HepG2 (cell line): ENCODE results near the gene ZNF213. TPM values are rescaled to one million over a fixed set of nuclear protein-coding genes. Genes with fewer than 3 reads are reported as not detected.

Experiments
- ATAC-seq: fragments of 200-7000 bp; cut with Tn5 transposase; 3 replicates; pipeline ENCODE4 v1.9.1; 2020; ENCODE audit warnings: mild to moderate bottlenecking, moderate library complexity
- BruUV-seq: library from RNA; stranded (reverse); fragments of 400-500 nt; replicated peaks from 2 replicates; lab custom pipeline; 2021; lab: Mats Ljungman, UMichigan
- CTCF ChIA-PET: fragments of 300-600 bp; formaldehyde crosslinking; extraction: SDS; loops from one replicate; lab custom pipeline; 2021; ENCODE audit warnings: low total read pairs, inconsistent platforms, low intra/inter-chr PET ratio; lab: Yijun Ruan, JAX
- POLR2A ChIA-PET: fragments of 350-600 bp; sonication (Branson Sonifier 250); formaldehyde crosslinking; loops from one replicate; lab custom pipeline; 2020; ENCODE audit warnings: antibody characterized with exemption, inconsistent platforms; lab: Yijun Ruan, JAX
- DNase-seq: peaks from one replicate; pipeline ENCODE4 v3.0.0-alpha.2; 2015; ENCODE audit warnings: low spot score
- FAIRE-seq: peaks from 3 replicates; lab custom pipeline; 2011; peaks lifted over from hg19 to GRCh38; lab: Jason Lieb, UNC
- H2AFZ ChIP-seq: one replicate; pipeline ENCODE4 v1.6.1; 2011; ENCODE audit warnings: low read length, inconsistent platforms
- H3K27ac ChIP-seq: fragments of 300-600 bp; 3 replicates; pipeline ENCODE4 v1.8.0; 2011; ENCODE audit warnings: mixed run types, mild to moderate bottlenecking, mixed read lengths, low read length, inconsistent platforms; ENCODE audit not compliant: insufficient read depth; ENCODE audit errors: extremely low read length
- H3K27me3 ChIP-seq, 2 experiments: fragments of 200-600 bp in 1 of 2; 2 replicates in 1 of 2; 3 replicates in 1 of 2; pipeline versions ENCODE4 v1.6.0 to v1.8.0; 2011; ENCODE audit warnings: low read length in 2 of 2, mild to moderate bottlenecking in 2 of 2, moderate library complexity in 2 of 2, inconsistent platforms in 1 of 2; ENCODE audit not compliant: insufficient read depth in 2 of 2, control insufficient read depth in 1 of 2
- H3K36me3 ChIP-seq, 2 experiments: fragments of 200-600 bp in 1 of 2; replicated peaks in 1 of 2; 2 replicates in 1 of 2; 3 replicates in 1 of 2; pipeline versions ENCODE4 v1.5.1 to v1.8.0; 2011; ENCODE audit warnings: low read length in 2 of 2, inconsistent platforms in 1 of 2; ENCODE audit not compliant: insufficient read depth in 2 of 2, control insufficient read depth in 1 of 2
- H3K4me1 ChIP-seq: 2 replicates; pipeline ENCODE4 v1.5.1; 2012; ENCODE audit warnings: low read length, inconsistent platforms; ENCODE audit not compliant: insufficient read depth
- H3K4me2 ChIP-seq: 2 replicates; pipeline ENCODE4 v1.6.0; 2011; ENCODE audit warnings: low read depth, low read length, inconsistent platforms
- H3K4me3 ChIP-seq, 3 experiments: fragments of 200-600 bp in 1 of 3; sonication (generic), shearing (Covaris generic) in 1 of 3; replicated peaks in 1 of 3; 2 replicates each; pipeline ENCODE4 v1.5.1; 2011 to 2016; ENCODE audit warnings: low read length in 3 of 3, inconsistent platforms in 2 of 3, low read depth in 2 of 3, mild to moderate bottlenecking in 2 of 3, control low read depth in 1 of 3, mixed read lengths in 1 of 3; ENCODE audit not compliant: insufficient read depth in 1 of 3
- H3K79me2 ChIP-seq: one replicate; pipeline ENCODE4 v1.6.1; 2011; ENCODE audit warnings: low read length, inconsistent platforms; ENCODE audit not compliant: insufficient read depth
- H3K9ac ChIP-seq: 2 replicates; pipeline ENCODE4 v1.6.0; 2011; ENCODE audit warnings: mild to moderate bottlenecking, low read depth, low read length, inconsistent platforms; ENCODE audit not compliant: insufficient read depth
- H3K9me3 ChIP-seq: 2 replicates; pipeline ENCODE4 v1.5.1; 2012; ENCODE audit warnings: mild to moderate bottlenecking, low read length
- H4K20me1 ChIP-seq: 2 replicates; pipeline ENCODE4 v1.6.0; 2011; ENCODE audit warnings: inconsistent platforms, mild to moderate bottlenecking, low read length, moderate library complexity; ENCODE audit not compliant: insufficient read depth
- CEBPB ChIP-seq: IDR thresholded peaks from 2 replicates; pipeline ENCODE4 v1.6.1; 2011; ENCODE audit warnings: low read depth, low read length, improper control_type of control experiment, borderline replicate concordance
- CHCHD3 ChIP-seq: sonication (generic); formaldehyde crosslinking; IDR thresholded peaks from 2 replicates; pipeline ENCODE4 v1.8.0; 2022; ENCODE audit warnings: mild to moderate bottlenecking, missing genetic modification reagents, moderate library complexity
- ELF3 ChIP-seq: IDR thresholded peaks from 2 replicates; pipeline ENCODE4 v1.6.1; 2016; ENCODE audit warnings: missing genetic modification reagents, missing compliant biosample characterization
- FOXC1 ChIP-seq: sonication (generic); formaldehyde crosslinking; IDR thresholded peaks from 2 replicates; pipeline ENCODE4 v1.8.0; 2022; ENCODE audit warnings: mild to moderate bottlenecking, missing genetic modification reagents, borderline replicate concordance
- MED1 ChIP-seq: sonication (generic); formaldehyde crosslinking; IDR thresholded peaks from 2 replicates; pipeline ENCODE4 v1.4.0; 2020; ENCODE audit warnings: missing genetic modification reagents
- PLRG1 ChIP-seq: fragments of 450-650 bp; conservative IDR thresholded peaks from 2 replicates; pipeline ENCODE4 v1.6.1; 2016
- POLR2A ChIP-seq, 2 experiments: IDR thresholded peaks; 2 replicates each; pipeline ENCODE4 v1.6.1; 2011; ENCODE audit warnings: low read depth in 2 of 2, low read length in 2 of 2, mild to moderate bottlenecking in 1 of 2, moderate library complexity in 1 of 2; ENCODE audit not compliant: insufficient read depth in 1 of 2
- ZNF773 ChIP-seq: sonication (generic); formaldehyde crosslinking; IDR thresholded peaks from 2 replicates; pipeline ENCODE4 v1.4.0; 2020; ENCODE audit warnings: missing genetic modification reagents, borderline replicate concordance
- WGBS: methylation state at CpG from one replicate; pipeline ENCODE4 v1.1.6; 2017; ENCODE audit warnings: low lambda C conversion rate; 5-methylcytosine and 5-hydroxymethylcytosine counted together
- in situ Hi-C: cut with HindIII; loops from 2 replicates; pipeline ENCODE4 v1.10.0; 2017; ENCODE audit warnings: low pct_unique_long_range_greater_than_20kb; ENCODE audit not compliant: extremely low pct_ligation_motif_present
- intact Hi-C: fragments of 100-400 bp; cut with micrococcal nuclease; formaldehyde crosslinking; loops from one replicate; pipeline ENCODE4 v1.10.0; 2022; ENCODE audit not compliant: unreplicated experiment
- polyA plus RNA-seq, 8 experiments: library from polyadenylated mRNA; depleted of rRNA in 3 of 8; stranded (reverse) in 7 of 8; unstranded in 1 of 8; fragments of >200 nt; fragmentation: Illumina TruSeq in 4 of 8; extraction: Trizol in 4 of 8; gene quantifications; 2 replicates each; pipeline versions ENCODE4 v1.2.1 to v1.2.3, GENCODE V29; 2011 to 2016; ENCODE audit warnings: low read depth in 4 of 8, missing spikeins in 1 of 8, mixed read lengths in 1 of 8; ENCODE audit not compliant: insufficient read depth in 1 of 8
- total RNA-seq, 5 experiments: library from RNA; depleted of rRNA; stranded (reverse); fragments of >200 nt; fragmentation: Illumina TruSeq; extraction: Trizol; gene quantifications; 2 replicates each; pipeline ENCODE4 v1.2.3, GENCODE V29; 2016; ENCODE audit warnings: low read depth in 1 of 5
- TF ChIP-seq, protein P1 (sequence below): sonication (generic); formaldehyde crosslinking; IDR thresholded peaks from 2 replicates; pipeline ENCODE4 v1.9.0; 2021; ENCODE audit warnings: missing genetic modification reagents, mild to moderate bottlenecking, borderline replicate concordance

ZNF213 gene
- total and polyA plus RNA-seq, 2 of the 13 experiments (the other 11 are each of a cell fraction or from before 2014, with no cell fraction given) = 0.59 to 0.97 TPM

DNA sequence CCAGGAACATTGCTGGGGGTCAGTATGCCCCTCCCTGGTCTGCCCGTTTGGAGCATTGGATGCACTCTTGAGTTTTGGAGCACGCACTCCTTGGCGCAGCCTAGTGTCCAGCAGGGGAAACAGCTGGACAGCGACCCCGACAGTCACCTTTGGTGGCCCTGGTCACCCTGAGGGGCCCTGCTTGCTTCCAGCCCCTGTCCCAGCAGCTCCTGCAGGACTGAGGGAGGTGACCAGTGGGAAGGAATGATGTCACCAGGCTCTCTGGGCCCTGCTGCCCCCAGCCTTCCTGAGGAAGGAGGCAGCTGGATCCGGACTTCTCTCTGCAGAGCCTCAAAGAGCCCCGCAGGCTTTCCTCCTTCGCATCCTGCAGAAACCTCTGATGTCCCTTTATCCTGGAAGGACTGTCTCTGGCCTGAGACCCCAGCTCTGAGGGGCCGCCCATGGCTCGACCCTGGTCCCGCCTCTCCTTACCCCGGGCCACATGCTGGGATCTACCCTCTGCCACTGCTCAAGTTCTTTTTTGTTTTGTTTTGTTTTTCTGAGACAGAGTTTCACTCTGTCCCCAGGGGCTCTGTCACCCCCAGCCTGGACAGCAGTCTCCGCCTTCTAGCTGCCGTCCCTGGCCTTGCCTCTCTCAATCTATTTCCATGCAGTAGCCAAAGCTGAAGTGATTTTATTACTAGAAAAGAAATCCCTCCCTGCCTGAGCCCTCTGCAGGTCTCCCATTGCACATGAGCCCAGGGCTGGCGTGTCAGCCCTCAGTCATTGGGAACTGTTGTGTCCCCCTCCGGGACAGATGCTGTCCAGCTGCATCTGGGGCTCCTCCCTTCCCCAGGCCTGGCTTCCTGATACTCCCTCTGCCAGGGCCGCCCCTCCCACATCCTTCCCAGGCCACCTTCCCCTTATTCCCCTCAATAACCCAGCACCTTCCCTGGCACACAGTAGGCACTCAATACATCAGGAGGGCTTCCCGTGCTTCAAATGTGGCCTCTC, 47.3 kb upstream of the ZNF213 start (continued):
- TF ChIP-seq FOXC1 (CRISPR knock-in tag) (no peak), ELF3 (CRISPR knock-in tag) (peak; percentile 41; the same call in 1 of the 2 replicates), PLRG1 (no peak)

GRCh38 chr16:3088450-3088849, 46.4 kb upstream of the ZNF213 start:
- Histone ChIP-seq H4K20me1 (no peaks in the 10 kb centered on the region), H3K36me3 (no peaks in the 10 kb centered on the region), H3K4me3 (no peak overlapping the region), H2AFZ (no peak overlapping the region), H3K27ac (no peak overlapping the region), H3K4me1 (peaks cover 51% of the 10 kb centered on the region), H3K4me2 (no peak overlapping the region), H3K27me3 (peaks cover 0 to 11% of the 10 kb centered on the region in 2 experiments; a peak in 2 of 5 replicates), H3K79me2 (no peaks in the 10 kb centered on the region), H3K9me3 (no peaks in the 10 kb centered on the region), H3K9ac (no peak overlapping the region)
- DNase-seq (no peak), ATAC-seq (no peak), FAIRE-seq (no peak)
- intact Hi-C loops (no loop called here), in situ Hi-C loops (no loop called here)
- 80% methylated on average over 7 of the region's 7 CpGs for WGBS
- POLR2A ChIA-PET = interaction anchor here (1.2 to 2.8 kb wide), 2 partner anchors 11 to 29 kb away, joined by 4 to 17 read pairs; partner anchors contain the start of gene ZSCAN10
- BruUV-seq = no TSS peak
- TF ChIP-seq, protein P1, sequence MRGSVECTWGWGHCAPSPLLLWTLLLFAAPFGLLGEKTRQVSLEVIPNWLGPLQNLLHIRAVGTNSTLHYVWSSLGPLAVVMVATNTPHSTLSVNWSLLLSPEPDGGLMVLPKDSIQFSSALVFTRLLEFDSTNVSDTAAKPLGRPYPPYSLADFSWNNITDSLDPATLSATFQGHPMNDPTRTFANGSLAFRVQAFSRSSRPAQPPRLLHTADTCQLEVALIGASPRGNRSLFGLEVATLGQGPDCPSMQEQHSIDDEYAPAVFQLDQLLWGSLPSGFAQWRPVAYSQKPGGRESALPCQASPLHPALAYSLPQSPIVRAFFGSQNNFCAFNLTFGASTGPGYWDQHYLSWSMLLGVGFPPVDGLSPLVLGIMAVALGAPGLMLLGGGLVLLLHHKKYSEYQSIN (CRISPR knock-in tag) = no peak
- TF ChIP-seq MED1 (CRISPR knock-in tag) (no peak), ZNF773 (CRISPR knock-in tag) (no peak), POLR2A (IDR thresholded peaks at IDR 0.05; ENCODE audit: insufficient read depth in 1 of 2, low read depth in 2 of 2, low read length in 2 of 2) (no peak), CEBPB (no peak), CHCHD3 (no peak)
- CTCF ChIA-PET = interaction anchor here (2.3 kb wide), 1 partner anchor 29 kb away, joined by 7 read pairs; no protein-coding TSS in a partner anchor
